ENCODE results near the gene NT5DC3.
A peak's percentile ranks its signal among the peaks of the same experiment; 100 is the strongest.

Gene NT5DC3

DNA sequence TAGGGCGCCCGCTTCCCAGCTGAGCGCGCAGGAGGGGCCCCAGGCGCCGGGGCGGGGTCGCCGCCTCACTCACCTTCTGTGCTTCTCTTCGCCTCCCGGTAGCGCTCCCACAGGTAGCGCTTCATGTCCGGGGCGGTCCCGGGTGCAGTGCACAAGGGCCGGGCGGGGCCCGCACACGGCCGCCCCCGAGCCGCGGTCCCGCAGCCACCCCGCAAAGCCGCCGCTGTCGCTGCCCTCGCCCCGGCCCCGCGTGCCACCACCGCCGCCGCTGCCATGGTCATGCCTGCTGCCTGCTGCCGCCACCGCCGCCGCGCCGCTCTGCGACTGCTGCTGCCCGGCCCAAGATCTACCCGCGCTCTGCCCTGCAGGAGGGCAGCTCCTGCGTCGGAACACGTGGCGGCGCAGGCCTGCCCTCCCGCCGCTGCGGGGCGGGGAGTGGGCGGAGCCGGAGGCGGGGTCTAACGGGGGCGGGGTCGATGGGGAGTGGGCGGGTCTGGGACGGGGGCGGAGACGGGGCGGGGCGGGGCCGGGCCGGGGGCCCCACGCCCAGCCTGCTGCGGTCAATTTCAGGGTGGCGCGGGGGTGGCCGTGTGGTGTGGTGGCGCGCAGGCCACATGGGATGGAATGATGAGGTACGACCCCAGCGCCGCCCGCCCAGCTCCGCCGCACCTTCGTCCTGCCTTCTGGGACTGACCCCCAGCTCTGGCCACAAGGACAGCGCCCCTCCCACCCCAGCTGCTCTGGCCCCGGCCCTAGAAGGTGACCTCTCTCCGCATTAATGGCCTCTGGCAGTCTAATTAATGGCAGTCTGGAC, at the start of gene NT5DC3:
Gene NT5DC3, minus strand, starts transcription at position 359 of the 814 bp plus-strand sequence. Its CDS starts 78 bp downstream, at position 281.
- TF ChIP-seq, protein P1, sequence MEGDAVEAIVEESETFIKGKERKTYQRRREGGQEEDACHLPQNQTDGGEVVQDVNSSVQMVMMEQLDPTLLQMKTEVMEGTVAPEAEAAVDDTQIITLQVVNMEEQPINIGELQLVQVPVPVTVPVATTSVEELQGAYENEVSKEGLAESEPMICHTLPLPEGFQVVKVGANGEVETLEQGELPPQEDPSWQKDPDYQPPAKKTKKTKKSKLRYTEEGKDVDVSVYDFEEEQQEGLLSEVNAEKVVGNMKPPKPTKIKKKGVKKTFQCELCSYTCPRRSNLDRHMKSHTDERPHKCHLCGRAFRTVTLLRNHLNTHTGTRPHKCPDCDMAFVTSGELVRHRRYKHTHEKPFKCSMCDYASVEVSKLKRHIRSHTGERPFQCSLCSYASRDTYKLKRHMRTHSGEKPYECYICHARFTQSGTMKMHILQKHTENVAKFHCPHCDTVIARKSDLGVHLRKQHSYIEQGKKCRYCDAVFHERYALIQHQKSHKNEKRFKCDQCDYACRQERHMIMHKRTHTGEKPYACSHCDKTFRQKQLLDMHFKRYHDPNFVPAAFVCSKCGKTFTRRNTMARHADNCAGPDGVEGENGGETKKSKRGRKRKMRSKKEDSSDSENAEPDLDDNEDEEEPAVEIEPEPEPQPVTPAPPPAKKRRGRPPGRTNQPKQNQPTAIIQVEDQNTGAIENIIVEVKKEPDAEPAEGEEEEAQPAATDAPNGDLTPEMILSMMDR (IDR thresholded peaks at IDR 0.05; ENCODE audit: low read depth, low read length), result no peak

DNA sequence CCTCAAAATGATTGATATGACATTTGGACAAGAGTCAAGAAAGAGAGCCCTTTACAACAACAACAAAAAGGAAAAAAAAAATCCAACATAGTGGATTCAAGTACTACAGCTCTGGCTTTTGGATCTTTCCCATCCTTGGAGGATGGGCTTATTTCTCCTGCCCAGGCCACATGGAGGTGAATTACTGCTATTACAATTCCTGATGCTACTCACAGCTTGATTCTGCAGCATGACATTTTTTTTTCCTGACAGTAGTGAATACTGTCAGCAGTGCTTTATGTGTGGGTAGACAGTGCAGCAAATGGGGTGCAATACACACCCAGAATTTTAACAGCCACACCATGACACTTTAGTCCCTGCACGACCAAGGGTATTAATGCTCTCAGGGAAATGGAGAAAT, 46.7 kb upstream of the NT5DC3 start:
- H3K4me3 ChIP-seq (ENCODE audit: low read depth, low read length), result no peak overlapping the region
- TF ChIP-seq, protein P1 (IDR thresholded peaks at IDR 0.05; ENCODE audit: low read depth, low read length), result no peak
- DNase-seq (ENCODE audit: low read depth, low spot score), result no peak
- in situ Hi-C loops (cut with HindIII; ENCODE audit: low sequenced_read_pairs), result no loop called here

More for the DNA sequence above, at the start of gene NT5DC3:
- peak; percentile 87 for DNase-seq (ENCODE audit: low read depth, low spot score)
- peak within 1 kb of the TSS; percentile 93 for H3K4me3 ChIP-seq (ENCODE audit: low read depth, low read length)
- in situ Hi-C loops (cut with HindIII; ENCODE audit: low sequenced_read_pairs), result no loop called here

DNA sequence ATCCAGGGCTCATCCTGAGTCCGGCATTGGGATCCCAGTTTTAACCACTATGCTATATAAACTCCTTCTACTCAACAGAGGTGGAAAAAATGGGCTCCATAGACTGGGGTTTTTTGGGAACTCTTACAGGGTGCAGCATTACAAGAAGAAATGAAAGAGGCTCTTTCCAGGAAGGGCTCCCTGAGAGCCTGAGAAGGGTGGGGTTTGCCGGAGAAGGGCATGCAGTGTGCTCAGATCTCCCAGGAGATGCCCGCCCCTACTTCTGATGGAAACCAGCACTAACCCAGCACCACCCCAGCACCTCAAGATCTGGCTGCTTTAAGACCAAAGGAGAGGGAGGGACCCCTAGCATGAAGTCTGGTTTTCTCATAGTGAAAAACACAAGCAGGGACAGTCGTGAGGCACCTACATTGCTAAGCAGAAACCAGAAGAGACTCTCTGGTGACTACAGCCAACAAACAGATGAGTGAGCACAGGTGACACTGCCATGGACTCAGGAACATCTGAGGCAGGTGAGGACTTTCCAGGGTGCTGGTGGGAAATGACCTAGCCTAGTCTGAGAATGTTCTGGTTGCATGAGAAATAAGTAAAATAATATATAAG, 45.3 kb upstream of the NT5DC3 start:
- in situ Hi-C loops (cut with HindIII; ENCODE audit: low sequenced_read_pairs), result no loop called here
- DNase-seq (ENCODE audit: low read depth, low spot score), result no peak
- no peak overlapping the region for H3K4me3 ChIP-seq (ENCODE audit: low read depth, low read length)
- TF ChIP-seq, protein P1 (IDR thresholded peaks at IDR 0.05; ENCODE audit: low read depth, low read length), result no peak

DNA sequence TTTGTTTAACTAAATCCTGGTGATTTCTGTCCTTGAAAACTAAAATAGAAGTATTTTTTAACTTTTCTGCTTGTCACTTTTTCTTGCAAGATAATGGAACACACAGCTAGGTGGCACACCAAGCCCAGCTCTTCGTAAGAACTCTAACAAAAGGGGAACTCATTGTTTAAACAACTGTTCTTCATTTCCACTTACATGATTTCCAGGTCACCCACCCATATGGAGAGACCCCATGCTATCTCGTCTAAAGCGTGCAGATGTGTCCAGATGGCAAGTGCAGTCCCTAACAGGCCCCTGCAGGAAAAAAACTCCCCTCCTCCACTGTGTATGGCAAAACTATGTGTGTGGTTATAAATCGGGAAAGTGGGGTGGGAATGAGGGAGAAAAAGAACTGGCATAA, 43.3 kb upstream of the NT5DC3 start:
- TF ChIP-seq, protein P1 (IDR thresholded peaks at IDR 0.05; ENCODE audit: low read depth, low read length), result peak; percentile 62
- no peak overlapping the region for H3K4me3 ChIP-seq (ENCODE audit: low read depth, low read length)
- peak; percentile 71 for DNase-seq (ENCODE audit: low read depth, low spot score)
- in situ Hi-C loops (cut with HindIII; ENCODE audit: low sequenced_read_pairs), result no loop called here

DNA sequence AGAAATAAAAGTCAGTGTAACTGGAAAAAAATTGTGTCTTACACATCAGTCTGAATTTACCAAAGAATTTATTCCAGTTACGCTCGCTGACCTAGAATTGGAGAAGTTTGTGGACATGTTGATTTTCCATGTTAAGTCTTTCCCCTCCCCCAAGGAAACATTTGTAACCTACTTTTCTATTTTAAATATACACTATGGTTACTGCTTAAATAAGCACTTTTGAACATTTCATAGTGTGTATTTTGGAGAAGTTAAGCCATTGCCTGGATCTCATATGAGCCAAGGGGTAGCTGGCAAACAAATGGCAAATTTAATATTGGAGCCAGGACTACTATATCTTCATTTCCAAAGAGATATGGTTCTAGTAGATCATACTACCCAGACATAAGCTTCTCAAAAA, 42.9 kb upstream of the NT5DC3 start:
- DNase-seq (ENCODE audit: low read depth, low spot score), result no peak

DNA sequence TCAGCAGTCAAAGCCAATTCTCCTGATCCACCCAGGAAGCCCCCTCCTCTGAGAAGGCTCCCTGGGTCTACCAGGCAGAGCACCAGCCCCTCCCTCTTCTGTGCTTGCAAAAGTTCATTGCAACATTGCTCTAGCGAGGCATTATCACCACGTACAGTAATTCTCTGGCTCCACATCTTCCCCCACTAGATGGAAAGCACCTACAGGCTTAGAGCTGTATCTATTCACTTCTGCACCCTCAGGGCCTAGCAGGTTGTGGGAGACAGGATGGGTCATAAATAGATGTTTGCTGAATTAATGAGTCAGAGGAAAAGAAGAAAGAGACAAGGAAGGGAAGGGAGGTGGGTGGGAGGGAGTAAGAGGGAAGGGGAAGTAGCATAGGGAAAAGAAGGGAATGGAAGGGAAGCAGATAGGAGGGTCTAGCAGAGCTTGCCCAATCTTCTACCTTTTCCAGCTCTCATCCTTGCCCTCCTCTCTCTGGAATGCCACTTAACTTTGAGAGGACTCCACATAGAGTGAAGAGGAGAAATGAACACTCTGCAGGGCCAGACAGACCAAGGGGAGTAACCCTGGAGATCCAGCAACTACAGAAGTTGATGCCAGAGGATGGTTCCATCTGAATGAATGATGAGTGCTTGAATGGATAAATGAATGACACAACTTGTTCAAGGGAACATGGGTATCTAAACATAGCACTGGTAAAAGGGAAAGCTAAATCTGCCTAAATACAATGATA, 42.0 kb upstream of the NT5DC3 start:
- DNase-seq (ENCODE audit: low read depth, low spot score), result no peak
- TF ChIP-seq, protein P1 (IDR thresholded peaks at IDR 0.05; ENCODE audit: low read depth, low read length), result no peak
- in situ Hi-C loops (cut with HindIII; ENCODE audit: low sequenced_read_pairs), result no loop called here
- no peak overlapping the region for H3K4me3 ChIP-seq (ENCODE audit: low read depth, low read length)

More for the DNA sequence above, 42.9 kb upstream of the NT5DC3 start:
- TF ChIP-seq, protein P1 (IDR thresholded peaks at IDR 0.05; ENCODE audit: low read depth, low read length), result no peak
- H3K4me3 ChIP-seq (ENCODE audit: low read depth, low read length), result no peak overlapping the region
- in situ Hi-C loops (cut with HindIII; ENCODE audit: low sequenced_read_pairs), result no loop called here
